GM20000 (cell line): ENCODE data around the gene WNT2.
"Not testable (repeated sequence)": the region's sequence is repeated elsewhere in the genome, so short reads cannot be mapped to it uniquely, and the experiment has no call there.

Experiments used
- DNase-seq: peaks from one replicate; pipeline ENCODE4 v3.0.0; 2012; ENCODE audit warnings: low spot score
- TF ChIP-seq, protein P1 (sequence below): IDR thresholded peaks from 2 replicates; pipeline ENCODE4 v1.5.1; 2012; ENCODE audit warnings: mild to moderate bottlenecking, control low read depth; ENCODE audit errors: extremely low read depth, missing control alignments

WNT2 gene

DNA sequence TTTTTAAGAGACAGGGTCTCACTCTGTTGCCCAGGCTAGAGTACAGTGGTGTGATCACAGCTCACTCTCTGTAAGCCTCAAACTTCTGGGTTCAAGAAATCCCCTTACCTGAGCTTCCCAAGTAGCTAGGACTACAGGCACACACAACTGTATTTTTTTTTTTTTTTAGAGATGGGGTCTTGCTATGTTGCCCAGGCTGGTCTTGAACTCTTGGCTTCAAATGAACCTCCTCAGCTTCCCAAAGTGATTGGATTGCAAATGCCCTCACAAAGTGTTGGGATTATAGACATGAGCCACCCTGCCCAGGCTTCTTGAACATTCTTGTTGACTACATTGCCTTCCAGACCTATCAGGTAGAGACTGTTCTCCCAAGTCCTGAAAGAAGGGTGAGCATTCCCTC lies 72.6 kb downstream of the WNT2 start:
- DNase-seq, result no peak
- TF ChIP-seq, protein P1, sequence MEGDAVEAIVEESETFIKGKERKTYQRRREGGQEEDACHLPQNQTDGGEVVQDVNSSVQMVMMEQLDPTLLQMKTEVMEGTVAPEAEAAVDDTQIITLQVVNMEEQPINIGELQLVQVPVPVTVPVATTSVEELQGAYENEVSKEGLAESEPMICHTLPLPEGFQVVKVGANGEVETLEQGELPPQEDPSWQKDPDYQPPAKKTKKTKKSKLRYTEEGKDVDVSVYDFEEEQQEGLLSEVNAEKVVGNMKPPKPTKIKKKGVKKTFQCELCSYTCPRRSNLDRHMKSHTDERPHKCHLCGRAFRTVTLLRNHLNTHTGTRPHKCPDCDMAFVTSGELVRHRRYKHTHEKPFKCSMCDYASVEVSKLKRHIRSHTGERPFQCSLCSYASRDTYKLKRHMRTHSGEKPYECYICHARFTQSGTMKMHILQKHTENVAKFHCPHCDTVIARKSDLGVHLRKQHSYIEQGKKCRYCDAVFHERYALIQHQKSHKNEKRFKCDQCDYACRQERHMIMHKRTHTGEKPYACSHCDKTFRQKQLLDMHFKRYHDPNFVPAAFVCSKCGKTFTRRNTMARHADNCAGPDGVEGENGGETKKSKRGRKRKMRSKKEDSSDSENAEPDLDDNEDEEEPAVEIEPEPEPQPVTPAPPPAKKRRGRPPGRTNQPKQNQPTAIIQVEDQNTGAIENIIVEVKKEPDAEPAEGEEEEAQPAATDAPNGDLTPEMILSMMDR, result no peak

- DNase-seq, result no peak
- TF ChIP-seq, protein P1, result no peak
Observed at GRCh38 chr7:117249696-117250095, 73.2 kb downstream of the WNT2 start.

GRCh38 chr7:117248829-117249228 lies 74.0 kb downstream of the WNT2 start:
- DNase-seq, result no peak

GRCh38 chr7:117247809-117248208 lies 75.0 kb downstream of the WNT2 start:
- TF ChIP-seq, protein P1, result no peak
- no peak for DNase-seq

More at GRCh38 chr7:117248829-117249228, 74.0 kb downstream of the WNT2 start:
- TF ChIP-seq, protein P1, result no peak

GRCh38 chr7:117245703-117246102 lies 77.2 kb downstream of the WNT2 start:
- not testable (repeated sequence) for DNase-seq

DNA sequence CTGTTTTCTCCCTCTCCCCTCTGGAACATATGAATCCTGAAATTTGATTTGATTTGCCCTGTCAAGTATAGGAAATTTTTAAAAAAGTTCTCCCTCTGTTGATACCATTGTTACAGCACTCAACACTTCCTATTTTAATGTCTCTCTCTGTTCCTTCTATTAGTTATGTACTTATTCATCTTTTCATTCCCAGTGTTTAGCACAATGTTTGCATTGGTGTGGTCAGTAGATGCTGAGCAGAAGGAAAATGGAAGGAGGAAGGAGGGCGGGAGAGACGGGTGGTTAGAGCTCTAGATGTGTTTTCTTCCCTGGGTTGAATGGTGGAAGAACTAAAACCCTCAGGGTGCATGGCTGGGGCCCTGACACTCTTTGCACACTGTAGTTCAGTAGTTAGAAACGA lies 79.5 kb downstream of the WNT2 start:
- TF ChIP-seq, protein P1, result no peak
- DNase-seq, result no peak

- TF ChIP-seq, protein P1, result no peak
- DNase-seq, result no peak
Observed at GRCh38 chr7:117241088-117241487, 81.8 kb downstream of the WNT2 start.

GRCh38 chr7:117238937-117239336 lies 83.9 kb downstream of the WNT2 start:
- no peak for DNase-seq

More at GRCh38 chr7:117238937-117239336, 83.9 kb downstream of the WNT2 start:
- TF ChIP-seq, protein P1, result no peak
